Measurements from ENCODE around the gene MYF5. TPM values are rescaled to one million over a fixed set of nuclear protein-coding genes. Genes with fewer than 3 reads are reported as not detected.

Gene MYF5
- total and polyA plus RNA-seq, 8 donors: not detected

DNA sequence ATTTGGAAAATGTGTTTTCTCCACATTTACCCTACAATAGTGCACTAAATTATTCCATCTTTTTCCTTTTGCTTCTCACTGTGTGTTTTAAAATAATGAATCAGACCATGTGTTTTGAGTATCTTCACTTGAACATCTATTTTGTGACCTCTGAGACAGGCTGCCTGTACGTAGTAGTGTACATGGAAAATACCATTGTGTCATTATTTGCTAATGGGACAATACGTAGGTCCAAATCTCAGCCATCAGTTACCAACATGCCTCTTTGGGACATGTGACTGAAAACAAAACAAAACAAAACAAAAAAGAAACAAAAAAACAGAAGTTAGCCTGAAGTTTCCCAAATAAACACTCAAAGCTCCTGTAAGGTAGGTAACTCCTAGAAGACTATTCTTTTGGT is 16.4 kb upstream of the MYF5 start:
- no peaks in the 10 kb centered on the region for H3K36me3 ChIP-seq
- H3K27ac ChIP-seq: no peak overlapping the region
- intact Hi-C loops (cut with DNase I): no loop called here
- TF ChIP-seq, protein P1, sequence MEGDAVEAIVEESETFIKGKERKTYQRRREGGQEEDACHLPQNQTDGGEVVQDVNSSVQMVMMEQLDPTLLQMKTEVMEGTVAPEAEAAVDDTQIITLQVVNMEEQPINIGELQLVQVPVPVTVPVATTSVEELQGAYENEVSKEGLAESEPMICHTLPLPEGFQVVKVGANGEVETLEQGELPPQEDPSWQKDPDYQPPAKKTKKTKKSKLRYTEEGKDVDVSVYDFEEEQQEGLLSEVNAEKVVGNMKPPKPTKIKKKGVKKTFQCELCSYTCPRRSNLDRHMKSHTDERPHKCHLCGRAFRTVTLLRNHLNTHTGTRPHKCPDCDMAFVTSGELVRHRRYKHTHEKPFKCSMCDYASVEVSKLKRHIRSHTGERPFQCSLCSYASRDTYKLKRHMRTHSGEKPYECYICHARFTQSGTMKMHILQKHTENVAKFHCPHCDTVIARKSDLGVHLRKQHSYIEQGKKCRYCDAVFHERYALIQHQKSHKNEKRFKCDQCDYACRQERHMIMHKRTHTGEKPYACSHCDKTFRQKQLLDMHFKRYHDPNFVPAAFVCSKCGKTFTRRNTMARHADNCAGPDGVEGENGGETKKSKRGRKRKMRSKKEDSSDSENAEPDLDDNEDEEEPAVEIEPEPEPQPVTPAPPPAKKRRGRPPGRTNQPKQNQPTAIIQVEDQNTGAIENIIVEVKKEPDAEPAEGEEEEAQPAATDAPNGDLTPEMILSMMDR (IDR thresholded peaks at IDR 0.05): no peak
- ATAC-seq (no peak), DNase-seq (no peak)
- no peak overlapping the region for H3K4me3 ChIP-seq
- H3K27me3 ChIP-seq: no peaks in the 10 kb centered on the region
- H3K4me1 ChIP-seq: no peaks in the 10 kb centered on the region
- H3K9me3 ChIP-seq: no peaks in the 10 kb centered on the region

DNA sequence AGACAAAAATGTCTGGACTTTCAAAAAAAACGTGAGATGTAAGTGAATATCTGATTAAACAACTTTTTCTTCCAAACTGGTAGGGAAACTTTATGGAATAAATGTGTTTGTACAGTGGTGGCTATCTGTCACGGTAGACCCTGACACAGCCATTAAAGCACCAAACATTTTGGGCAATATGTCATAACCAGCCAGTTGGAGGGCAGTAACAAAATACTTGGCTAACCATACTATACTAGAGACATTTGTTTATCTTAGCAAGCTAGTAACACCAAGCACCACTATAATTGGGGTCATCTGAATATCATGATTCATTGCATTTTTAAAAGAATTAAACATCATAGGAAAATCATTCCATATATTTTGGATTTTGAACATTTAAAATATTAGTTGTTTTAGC is 15.3 kb upstream of the MYF5 start:
- no peak for DNase-seq
- no peak for ATAC-seq
- no peak overlapping the region for H3K27ac ChIP-seq
- H3K36me3 ChIP-seq: no peaks in the 10 kb centered on the region
- TF ChIP-seq, protein P1 (IDR thresholded peaks at IDR 0.05): no peak
- no peaks in the 10 kb centered on the region for H3K9me3 ChIP-seq
- no peak overlapping the region for H3K4me3 ChIP-seq
- intact Hi-C loops (cut with DNase I): no loop called here
- peaks cover 0 to 2% of the 10 kb centered on the region in 2 donors for H3K27me3 ChIP-seq
- H3K4me1 ChIP-seq: no peaks in the 10 kb centered on the region

DNA sequence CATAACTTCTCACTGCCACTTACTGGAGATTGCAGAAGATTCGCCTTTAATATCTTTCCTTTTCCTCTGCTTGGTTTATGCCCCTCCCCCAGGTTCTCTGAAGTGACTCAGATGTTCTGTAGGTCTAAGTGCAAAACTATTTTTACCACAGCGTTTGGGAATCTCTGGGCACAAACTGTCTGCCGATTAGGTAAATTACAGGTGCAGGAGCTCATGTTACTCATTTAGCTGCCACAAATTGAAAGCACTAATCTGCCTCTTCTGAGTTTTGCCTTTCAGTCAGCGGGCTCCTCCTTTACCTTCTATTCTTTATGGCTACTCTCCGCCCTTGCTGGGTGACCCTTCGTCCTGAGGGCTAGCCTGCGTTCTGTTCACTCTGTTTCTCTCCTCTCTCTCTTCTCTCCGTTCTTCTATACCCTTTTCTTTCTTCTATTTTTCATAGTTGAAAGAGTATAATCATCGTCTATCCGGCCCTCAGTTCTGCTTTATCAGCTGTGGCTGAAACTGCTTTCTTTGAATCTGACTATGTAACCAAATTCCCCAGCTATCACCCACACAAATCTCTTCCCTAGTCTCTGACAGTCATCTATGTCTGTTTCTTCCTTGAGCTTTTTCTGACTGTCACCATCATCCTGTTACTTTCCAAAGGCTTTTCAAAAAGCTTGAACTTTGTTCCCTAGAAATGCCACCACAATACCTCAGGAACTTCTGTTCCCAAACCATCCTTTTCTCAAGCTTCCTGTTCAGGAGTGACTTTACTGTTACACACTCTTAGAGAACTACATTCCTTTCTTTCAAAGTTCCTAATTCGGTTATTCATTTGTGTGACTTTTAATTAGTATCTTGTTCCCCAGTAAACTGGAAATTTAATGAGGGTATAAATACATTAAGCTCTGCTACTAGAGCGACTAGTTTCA is 13.6 kb upstream of the MYF5 start:
- Histone ChIP-seq H3K27ac (no peak overlapping the region), H3K9me3 (no peaks in the 10 kb centered on the region)

DNA sequence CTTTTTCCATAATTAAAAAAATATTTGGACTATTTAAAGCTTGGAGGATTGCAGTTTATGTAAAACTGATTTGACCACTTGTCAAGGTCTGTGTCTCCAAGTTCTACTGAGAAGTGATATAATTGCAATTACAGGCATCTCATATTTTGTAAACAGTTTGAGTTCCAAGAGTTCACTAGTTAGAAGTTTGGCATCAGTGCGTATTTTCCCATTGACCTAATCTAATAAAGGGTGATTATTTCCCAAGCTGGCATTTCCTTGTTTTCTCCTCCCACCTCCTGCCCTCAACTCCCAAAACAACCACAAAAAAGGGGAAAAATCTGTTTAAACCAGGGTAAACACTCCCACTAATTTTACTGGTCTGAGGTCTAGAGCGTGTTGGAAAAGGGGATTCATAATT is 12.3 kb upstream of the MYF5 start:
- TF ChIP-seq, protein P1 (IDR thresholded peaks at IDR 0.05): no peak
- peaks cover 11 to 28% of the 10 kb centered on the region in 2 donors for H3K27me3 ChIP-seq
- H3K27ac ChIP-seq: no peak overlapping the region
- DNase-seq (no peak), ATAC-seq (no peak)
- intact Hi-C loops (cut with DNase I): no loop called here
- no peaks in the 10 kb centered on the region for H3K9me3 ChIP-seq
- no peaks in the 10 kb centered on the region for H3K36me3 ChIP-seq
- no peak overlapping the region for H3K4me3 ChIP-seq
- no peaks in the 10 kb centered on the region for H3K4me1 ChIP-seq

More for the DNA sequence above, 13.6 kb upstream of the MYF5 start:
- Histone ChIP-seq H3K4me3 (no peak overlapping the region), H3K4me1 (no peaks in the 10 kb centered on the region), H3K27me3 (peaks cover 2 to 17% of the 10 kb centered on the region in 2 donors), H3K36me3 (no peaks in the 10 kb centered on the region)
- TF ChIP-seq, protein P1 (IDR thresholded peaks at IDR 0.05): no peak
- intact Hi-C loops (cut with DNase I): no loop called here
- no peak for DNase-seq
- peak; percentile 24 for ATAC-seq

DNA sequence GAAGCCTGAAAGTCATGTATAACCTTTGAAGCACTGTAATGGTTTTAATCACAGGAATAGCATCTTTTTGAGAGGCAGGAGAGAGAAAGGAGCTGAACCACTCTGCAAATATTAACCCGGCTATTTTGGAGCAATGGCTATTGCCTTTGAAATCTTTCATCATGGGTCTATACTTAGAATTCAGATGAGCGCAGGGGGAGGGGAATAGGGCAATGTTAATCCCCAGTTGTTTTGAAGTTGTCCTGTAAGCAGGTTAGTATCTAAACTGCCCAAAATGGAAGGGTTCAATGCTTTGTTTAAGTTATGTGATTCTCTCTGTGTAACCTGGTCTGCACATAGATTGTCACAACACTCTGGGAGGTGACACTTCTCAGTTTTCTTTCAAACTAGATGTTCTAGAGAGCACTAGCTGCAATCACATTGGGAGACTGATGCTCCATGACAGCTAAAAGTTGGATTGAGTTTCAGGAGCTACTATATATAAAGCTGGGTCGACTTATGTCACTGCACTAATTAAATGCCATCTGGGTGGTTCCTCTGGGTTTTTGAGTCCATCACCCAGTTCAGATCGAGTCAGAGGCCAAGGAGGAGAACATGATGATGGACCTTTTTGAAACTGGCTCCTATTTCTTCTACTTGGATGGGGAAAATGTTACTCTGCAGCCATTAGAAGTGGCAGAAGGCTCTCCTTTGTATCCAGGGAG is 9.4 kb upstream of the MYF5 start, which contains the start of gene MYF6:
TSS of gene MYF6 (plus strand) at position 509 of the 704 bp plus-strand sequence. CDS start at position 595, 86 bp downstream.
- peaks cover 11 to 49% of the 10 kb centered on the region in 2 donors for H3K27me3 ChIP-seq
- H3K27ac ChIP-seq: no peak within 1 kb of the TSS
- H3K4me1 ChIP-seq: no peaks in the 10 kb centered on the region
- TF ChIP-seq, protein P1 (IDR thresholded peaks at IDR 0.05): no peak
- no peak for DNase-seq
- intact Hi-C loops (cut with DNase I): no loop called here
- H3K9me3 ChIP-seq: no peaks in the 10 kb centered on the region
- no peaks in the 10 kb centered on the region for H3K36me3 ChIP-seq
- no peak for ATAC-seq
- H3K4me3 ChIP-seq: no peak within 1 kb of the TSS
